ENCODE results near the gene ENAH. TPM values are rescaled to one million over a fixed set of nuclear protein-coding genes. Genes with fewer than 3 reads are reported as not detected.
"Not testable (repeated sequence)": the region's sequence is repeated elsewhere in the genome, so short reads cannot be mapped to it uniquely, and the experiment has no call there.

Gene ENAH
- total RNA-seq, 1 donor = 0.52 TPM

GRCh38 chr1:225482421-225482950, 170.4 kb downstream of the ENAH start:
- Histone ChIP-seq H3K4me3 (ENCODE audit: low read length) (no peak overlapping the region), H3K27me3 (ENCODE audit: insufficient read depth, low read length) (no peaks in the 10 kb centered on the region), H3K9me3 (ENCODE audit: low read depth, low read length) (no peaks in the 10 kb centered on the region), H3K4me1 (ENCODE audit: insufficient read depth, low read length) (peaks cover 22% of the 10 kb centered on the region)

- no peak overlapping the region for H3K4me3 ChIP-seq (ENCODE audit: low read length)
- H3K4me1 ChIP-seq (ENCODE audit: insufficient read depth, low read length) = peaks cover 26% of the 10 kb centered on the region
- H3K9me3 ChIP-seq (ENCODE audit: low read depth, low read length) = no peaks in the 10 kb centered on the region
- no peaks in the 10 kb centered on the region for H3K27me3 ChIP-seq (ENCODE audit: insufficient read depth, low read length)
Measured at GRCh38 chr1:225481738-225482137, 171.2 kb downstream of the ENAH start.

DNA sequence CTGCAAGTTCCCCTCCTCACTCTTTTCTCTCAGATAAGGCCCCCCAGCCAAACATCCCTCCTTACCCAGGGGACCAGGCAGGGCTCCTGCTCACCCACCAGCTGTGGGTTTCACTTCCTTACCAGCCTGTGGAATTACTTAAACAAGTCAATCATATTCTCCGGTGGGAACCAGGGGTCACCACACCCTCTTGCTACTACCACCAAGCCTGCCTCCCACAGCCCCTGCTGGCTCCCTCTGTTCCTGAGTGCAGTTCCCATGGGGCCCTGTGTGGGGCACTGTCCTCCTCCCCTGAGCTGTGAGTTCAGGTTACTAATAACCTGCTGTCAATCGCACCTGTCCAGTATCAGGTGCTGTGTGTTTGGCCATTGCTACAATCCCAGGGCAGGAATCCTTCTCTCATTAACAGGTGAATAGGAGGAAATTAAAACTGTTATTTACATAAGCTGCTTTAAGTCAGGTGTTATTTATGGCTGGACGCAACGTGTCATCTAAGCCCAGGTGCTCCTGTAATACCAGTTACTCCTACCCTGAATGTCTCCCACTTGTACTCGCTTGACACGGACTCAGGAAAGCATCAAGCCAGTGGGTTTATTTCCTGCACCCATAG, 172.0 kb downstream of the ENAH start:
- no peaks in the 10 kb centered on the region for H3K27me3 ChIP-seq (ENCODE audit: insufficient read depth, low read length)
- H3K9me3 ChIP-seq (ENCODE audit: low read depth, low read length) = no peaks in the 10 kb centered on the region
- H3K4me3 ChIP-seq (ENCODE audit: low read length) = no peak overlapping the region
- H3K4me1 ChIP-seq (ENCODE audit: insufficient read depth, low read length) = peaks cover 26% of the 10 kb centered on the region

GRCh38 chr1:225479996-225480720, 172.8 kb downstream of the ENAH start:
- H3K27me3 ChIP-seq (ENCODE audit: insufficient read depth, low read length) = no peaks in the 10 kb centered on the region
- no peak overlapping the region for H3K4me3 ChIP-seq (ENCODE audit: low read length)
- peaks cover 29% of the 10 kb centered on the region for H3K4me1 ChIP-seq (ENCODE audit: insufficient read depth, low read length)
- H3K9me3 ChIP-seq (ENCODE audit: low read depth, low read length) = no peaks in the 10 kb centered on the region

DNA sequence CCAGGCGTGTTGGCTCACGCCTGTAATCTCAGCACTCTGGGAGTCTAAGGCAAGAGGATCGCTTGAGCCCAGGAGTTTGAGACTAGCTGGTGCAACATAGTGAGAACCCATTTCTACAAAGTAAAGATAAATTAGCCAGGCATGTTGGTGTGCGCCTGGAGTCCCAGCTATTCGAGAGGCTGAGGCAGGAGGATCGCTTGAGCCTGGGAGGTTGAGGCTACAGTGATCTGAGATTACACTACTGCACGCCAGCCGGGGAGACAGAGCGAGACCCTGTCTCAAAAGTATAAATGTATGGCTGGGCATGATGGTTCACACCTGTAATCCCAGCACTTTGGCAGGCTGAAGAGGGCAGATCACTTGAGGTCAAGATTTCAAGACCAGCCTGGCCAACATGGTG, 173.6 kb downstream of the ENAH start:
- Histone ChIP-seq H3K27me3 (ENCODE audit: insufficient read depth, low read length) (no peaks in the 10 kb centered on the region), H3K4me1 (ENCODE audit: insufficient read depth, low read length) (peaks cover 37% of the 10 kb centered on the region), H3K9me3 (ENCODE audit: low read depth, low read length) (no peaks in the 10 kb centered on the region), H3K4me3 (ENCODE audit: low read length) (no peak overlapping the region)

- H3K27me3 ChIP-seq (ENCODE audit: insufficient read depth, low read length) = no peaks in the 10 kb centered on the region
- no peaks in the 10 kb centered on the region for H3K9me3 ChIP-seq (ENCODE audit: low read depth, low read length)
- H3K4me3 ChIP-seq (ENCODE audit: low read length) = no peak overlapping the region
- H3K4me1 ChIP-seq (ENCODE audit: insufficient read depth, low read length) = peaks cover 38% of the 10 kb centered on the region
Measured at GRCh38 chr1:225477296-225477911, 175.5 kb downstream of the ENAH start.

- Histone ChIP-seq H3K9me3 (ENCODE audit: low read depth, low read length) (no peaks in the 10 kb centered on the region), H3K27me3 (ENCODE audit: insufficient read depth, low read length) (no peaks in the 10 kb centered on the region), H3K4me3 (ENCODE audit: low read length) (no peak overlapping the region), H3K4me1 (ENCODE audit: insufficient read depth, low read length) (peaks cover 38% of the 10 kb centered on the region)
Measured at GRCh38 chr1:225476538-225476988, 176.4 kb downstream of the ENAH start.

- Histone ChIP-seq H3K4me3 (ENCODE audit: low read length) (no peak overlapping the region), H3K4me1 (ENCODE audit: insufficient read depth, low read length) (peaks cover 36% of the 10 kb centered on the region), H3K9me3 (ENCODE audit: low read depth, low read length) (no peaks in the 10 kb centered on the region), H3K27me3 (ENCODE audit: insufficient read depth, low read length) (no peaks in the 10 kb centered on the region)
Measured at GRCh38 chr1:225476100-225476511, 176.8 kb downstream of the ENAH start.

- Histone ChIP-seq H3K4me1 (ENCODE audit: insufficient read depth, low read length) (peaks cover 27% of the 10 kb centered on the region), H3K4me3 (ENCODE audit: low read length) (no peak overlapping the region), H3K9me3 (ENCODE audit: low read depth, low read length) (no peaks in the 10 kb centered on the region), H3K27me3 (ENCODE audit: insufficient read depth, low read length) (no peaks in the 10 kb centered on the region)
Measured at GRCh38 chr1:225474986-225475820, 177.7 kb downstream of the ENAH start.

GRCh38 chr1:225474439-225474985, 178.4 kb downstream of the ENAH start:
- Histone ChIP-seq H3K27me3 (ENCODE audit: insufficient read depth, low read length) (no peaks in the 10 kb centered on the region), H3K9me3 (ENCODE audit: low read depth, low read length) (no peaks in the 10 kb centered on the region), H3K4me3 (ENCODE audit: low read length) (no peak overlapping the region), H3K4me1 (ENCODE audit: insufficient read depth, low read length) (peaks cover 25% of the 10 kb centered on the region)

DNA sequence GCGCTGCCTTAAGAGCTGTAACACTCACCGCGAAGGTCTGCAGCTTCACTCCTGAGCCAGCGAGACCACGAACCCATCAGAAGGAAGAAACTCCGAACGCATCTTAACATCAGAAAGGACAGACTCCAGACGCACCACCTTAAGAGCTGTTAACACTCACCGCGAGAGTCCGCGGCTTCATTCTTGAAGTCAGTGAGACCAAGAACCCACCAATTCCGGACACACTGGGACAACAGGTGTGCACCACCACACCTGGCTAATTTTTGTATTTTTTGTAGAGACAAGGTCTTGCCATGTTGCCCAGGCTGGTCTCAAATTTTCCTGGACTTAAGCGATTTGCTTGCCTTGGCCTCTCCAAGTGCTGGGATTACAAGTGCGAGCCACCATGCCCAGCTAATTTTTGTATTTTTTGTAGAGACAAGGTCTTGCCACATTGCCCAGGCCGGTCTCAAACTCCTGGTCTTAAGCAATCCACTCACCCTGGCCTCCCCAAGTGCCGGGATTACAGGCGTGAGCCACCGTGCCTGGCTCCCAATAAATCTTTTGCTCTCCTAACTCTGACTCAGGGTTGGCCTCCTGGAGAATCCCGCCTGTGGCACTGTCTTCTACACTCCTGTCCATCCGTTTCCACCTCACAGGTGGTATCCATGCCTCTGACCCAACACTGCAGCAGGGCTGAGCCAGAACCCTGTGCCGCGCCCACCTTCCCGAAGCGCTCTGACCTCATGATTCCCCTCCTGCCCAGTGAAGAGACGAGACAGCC, 179.1 kb downstream of the ENAH start:
- H3K4me3 ChIP-seq (ENCODE audit: low read length); H3K27me3 ChIP-seq (ENCODE audit: insufficient read depth, low read length); H3K9me3 ChIP-seq (ENCODE audit: low read depth, low read length): not testable (repeated sequence)
- peaks cover 31% of the 10 kb centered on the region for H3K4me1 ChIP-seq (ENCODE audit: insufficient read depth, low read length)

- H3K4me1 ChIP-seq (ENCODE audit: insufficient read depth, low read length) = peaks cover 35% of the 10 kb centered on the region
- H3K9me3 ChIP-seq (ENCODE audit: low read depth, low read length); H3K4me3 ChIP-seq (ENCODE audit: low read length); H3K27me3 ChIP-seq (ENCODE audit: insufficient read depth, low read length): not testable (repeated sequence)
Measured at GRCh38 chr1:225473266-225473665, 179.7 kb downstream of the ENAH start.

DNA sequence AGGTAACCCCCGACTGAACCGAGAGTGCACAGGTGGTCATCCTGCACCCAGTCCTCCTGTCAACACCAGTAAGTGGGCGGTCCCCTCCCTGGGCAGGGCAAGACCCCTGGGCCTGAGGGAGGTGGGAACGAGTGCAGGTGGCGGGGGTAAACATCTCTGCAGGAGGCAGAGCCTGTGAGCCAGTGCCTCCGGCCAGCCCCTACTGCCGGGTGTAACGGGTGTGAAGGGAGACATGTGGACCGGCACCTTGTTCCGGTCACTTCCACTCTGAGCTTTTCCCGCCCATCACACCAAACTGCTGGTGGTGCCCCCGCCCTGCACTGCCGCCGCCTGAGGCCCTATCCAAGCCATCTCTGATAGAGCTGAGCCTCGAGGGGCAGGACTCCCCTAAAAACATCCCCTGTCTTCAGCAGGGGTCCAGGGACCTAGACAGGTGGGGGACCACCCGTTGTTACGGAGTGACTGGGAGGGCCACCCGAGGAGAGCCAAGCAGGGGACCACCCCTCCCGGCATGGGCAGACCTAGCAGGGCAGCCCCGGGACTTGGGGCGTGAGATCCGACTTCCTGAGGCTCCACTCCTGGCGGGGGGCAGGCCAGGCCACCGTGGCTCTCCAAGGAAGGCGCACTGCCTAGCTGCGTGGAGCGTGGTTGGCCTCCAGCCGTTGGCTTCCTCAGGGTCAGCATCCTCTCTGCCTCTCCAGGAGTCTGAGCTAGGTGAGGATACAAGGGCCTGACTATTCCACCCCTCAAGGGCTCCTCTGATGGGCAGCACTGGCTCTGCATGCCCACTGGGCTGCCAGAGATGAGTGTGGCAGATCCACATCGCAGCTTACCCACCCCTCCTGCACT, 181.2 kb downstream of the ENAH start:
- Histone ChIP-seq H3K27me3 (ENCODE audit: insufficient read depth, low read length) (no peaks in the 10 kb centered on the region), H3K4me3 (ENCODE audit: low read length) (no peak overlapping the region), H3K9me3 (ENCODE audit: low read depth, low read length) (no peaks in the 10 kb centered on the region), H3K4me1 (ENCODE audit: insufficient read depth, low read length) (peaks cover 33% of the 10 kb centered on the region)
